Bronchial epithelial cell (primary cell): Measurements from ENCODE around the gene VSTM2L. TPM values are rescaled to one million over a fixed set of nuclear protein-coding genes. Genes with fewer than 3 reads are reported as not detected.

Experiments
- DNase-seq: peaks from one replicate; pipeline ENCODE4 v3.0.0-alpha.2; 2010; ENCODE audit warnings: low read depth
- FAIRE-seq: peaks from 2 replicates; lab custom pipeline; 2011; peaks lifted over from hg19 to GRCh38; lab: Jason Lieb, UNC
- H3K27me3 ChIP-seq: 2 replicates; pipeline ENCODE4 v1.5.1; 2011; ENCODE audit warnings: low read length; ENCODE audit not compliant: control insufficient read depth, insufficient read depth
- H3K36me3 ChIP-seq: 2 replicates; pipeline ENCODE4 v1.5.1; 2011; ENCODE audit warnings: low read length; ENCODE audit not compliant: control insufficient read depth, insufficient read depth
- H3K4me3 ChIP-seq: 2 replicates; pipeline ENCODE4 v1.5.1; 2011; ENCODE audit warnings: mild to moderate bottlenecking, low read depth, low read length, control low read depth
- total RNA-seq: library from RNA; depleted of rRNA; stranded (reverse); fragments of >200 nt; gene quantifications from 2 replicates; pipeline ENCODE4 v1.2.1, GENCODE V29; 2014
- TF ChIP-seq, protein P1 (sequence below): IDR thresholded peaks from 2 replicates; pipeline ENCODE4 v1.5.1; 2011; ENCODE audit warnings: mild to moderate bottlenecking, moderate library complexity, low read length, control low read depth, inconsistent platforms; ENCODE audit not compliant: insufficient read depth, severe bottlenecking

The VSTM2L gene
- total RNA-seq, 1 donor from 2014 or later: 5.0 TPM

DNA sequence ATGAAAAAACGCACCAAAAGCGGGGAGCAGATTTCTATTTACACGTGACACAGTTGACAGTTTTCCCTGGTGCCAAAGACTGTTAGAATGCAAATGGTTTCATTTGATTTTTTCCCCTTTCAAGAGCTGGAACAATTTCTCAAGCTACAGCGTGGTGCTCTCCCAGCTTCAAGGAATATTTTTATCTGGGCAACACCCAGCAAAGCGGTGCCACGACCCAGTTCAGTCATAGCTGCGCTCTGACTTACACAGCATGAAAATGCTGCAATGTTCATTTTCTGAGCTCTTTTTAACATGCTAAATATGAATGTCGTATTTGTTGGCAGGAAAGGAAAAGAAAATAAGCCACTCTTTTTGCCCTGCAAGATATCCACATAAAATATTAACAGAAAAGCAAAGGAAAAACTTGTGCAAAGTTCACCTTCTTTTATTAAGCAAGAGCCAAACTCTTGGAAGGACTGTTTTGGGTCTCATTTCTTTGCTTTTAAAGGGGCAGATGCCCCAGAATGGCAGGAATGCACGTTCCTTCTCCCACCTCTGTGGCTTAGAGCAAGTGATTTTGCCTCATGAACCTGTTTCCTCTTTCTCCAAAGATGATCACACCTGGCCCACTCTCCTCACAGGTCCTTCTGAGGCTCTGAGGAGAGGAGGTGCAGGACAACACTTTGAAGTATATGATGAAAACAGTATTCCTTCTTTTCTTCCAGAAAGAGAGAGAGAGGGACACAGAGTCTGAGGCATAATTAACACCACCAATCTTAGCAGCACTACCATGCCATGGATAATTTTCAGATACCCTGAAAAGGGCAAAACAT is 83.3 kb downstream of the VSTM2L start:
- TF ChIP-seq, protein P1, sequence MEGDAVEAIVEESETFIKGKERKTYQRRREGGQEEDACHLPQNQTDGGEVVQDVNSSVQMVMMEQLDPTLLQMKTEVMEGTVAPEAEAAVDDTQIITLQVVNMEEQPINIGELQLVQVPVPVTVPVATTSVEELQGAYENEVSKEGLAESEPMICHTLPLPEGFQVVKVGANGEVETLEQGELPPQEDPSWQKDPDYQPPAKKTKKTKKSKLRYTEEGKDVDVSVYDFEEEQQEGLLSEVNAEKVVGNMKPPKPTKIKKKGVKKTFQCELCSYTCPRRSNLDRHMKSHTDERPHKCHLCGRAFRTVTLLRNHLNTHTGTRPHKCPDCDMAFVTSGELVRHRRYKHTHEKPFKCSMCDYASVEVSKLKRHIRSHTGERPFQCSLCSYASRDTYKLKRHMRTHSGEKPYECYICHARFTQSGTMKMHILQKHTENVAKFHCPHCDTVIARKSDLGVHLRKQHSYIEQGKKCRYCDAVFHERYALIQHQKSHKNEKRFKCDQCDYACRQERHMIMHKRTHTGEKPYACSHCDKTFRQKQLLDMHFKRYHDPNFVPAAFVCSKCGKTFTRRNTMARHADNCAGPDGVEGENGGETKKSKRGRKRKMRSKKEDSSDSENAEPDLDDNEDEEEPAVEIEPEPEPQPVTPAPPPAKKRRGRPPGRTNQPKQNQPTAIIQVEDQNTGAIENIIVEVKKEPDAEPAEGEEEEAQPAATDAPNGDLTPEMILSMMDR: no peak
- FAIRE-seq (no peak), DNase-seq (no peak)
- H3K36me3 ChIP-seq: no peaks in the 10 kb centered on the region
- H3K27me3 ChIP-seq: no peaks in the 10 kb centered on the region
- H3K4me3 ChIP-seq: no peak overlapping the region

DNA sequence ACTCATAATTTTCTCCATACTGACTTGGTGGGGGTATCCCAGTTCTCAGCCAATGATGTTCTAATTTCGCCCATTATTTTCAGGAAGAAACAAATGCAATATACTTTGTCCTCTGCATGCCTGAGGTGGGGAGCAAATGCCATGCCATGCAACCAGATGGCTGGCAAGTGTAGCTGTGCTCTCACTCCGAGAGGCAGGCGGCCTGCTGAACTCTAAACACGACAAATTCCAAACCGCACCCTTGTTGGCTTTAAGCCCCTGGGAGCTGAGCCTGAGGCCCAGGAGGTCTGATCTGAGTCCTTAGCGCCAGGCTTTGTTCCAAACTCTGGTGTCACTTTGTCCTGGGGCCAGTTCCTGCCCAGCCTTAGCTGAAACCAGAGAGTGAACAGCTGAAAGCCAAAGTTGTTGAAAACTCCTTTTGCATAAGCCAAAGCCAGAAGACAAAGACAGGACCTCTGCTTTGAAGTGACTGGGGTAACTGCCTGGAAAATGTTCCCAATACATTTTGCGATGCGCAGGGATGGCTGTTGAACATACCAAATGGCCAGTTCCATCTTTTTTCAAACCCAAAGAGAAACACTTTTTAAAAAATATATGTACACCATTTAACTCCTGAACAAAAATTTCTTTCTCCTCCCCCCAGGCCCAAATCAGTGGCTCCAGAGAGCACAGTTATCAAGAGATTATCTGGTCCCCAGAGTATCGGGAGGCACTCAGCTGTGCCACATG is 84.1 kb downstream of the VSTM2L start:
- FAIRE-seq (no peak), DNase-seq (no peak)
- TF ChIP-seq, protein P1: no peak
- no peak overlapping the region for H3K4me3 ChIP-seq
- no peaks in the 10 kb centered on the region for H3K27me3 ChIP-seq
- no peaks in the 10 kb centered on the region for H3K36me3 ChIP-seq

DNA sequence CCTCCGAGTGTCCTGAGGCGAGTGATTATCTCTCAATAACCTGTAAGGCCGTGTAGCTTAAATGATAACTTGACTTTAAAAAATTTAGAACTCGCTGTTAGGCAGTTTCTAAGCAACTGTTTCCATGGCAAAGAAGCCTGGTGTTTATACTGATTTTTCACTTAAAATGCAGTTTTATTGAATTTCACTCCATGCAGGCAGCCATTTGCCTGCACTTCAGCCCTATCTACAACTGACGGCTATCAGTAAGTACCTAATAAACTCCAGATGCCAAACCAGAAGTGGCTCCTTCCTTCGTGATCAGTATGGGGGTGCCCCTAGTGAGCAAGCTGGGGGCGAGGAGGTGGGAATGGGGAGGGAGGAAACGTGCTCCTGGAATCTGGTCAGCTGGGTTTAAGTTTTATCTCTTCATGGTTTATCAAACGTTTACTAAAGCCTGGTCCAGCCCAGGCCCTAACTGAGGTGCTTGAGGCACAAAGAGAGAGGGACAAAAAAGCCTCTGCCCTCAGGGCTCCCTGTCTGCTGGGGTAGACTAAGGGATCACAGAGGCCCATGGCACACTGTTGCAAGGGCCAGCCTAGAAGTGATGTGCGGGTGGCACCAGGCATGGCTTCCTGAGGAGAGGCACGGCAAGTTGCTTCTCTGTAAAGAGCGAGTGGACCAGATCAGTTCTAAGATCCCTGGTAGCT is 84.8 kb downstream of the VSTM2L start:
- H3K4me3 ChIP-seq: no peak overlapping the region
- TF ChIP-seq, protein P1: no peak
- no peak for FAIRE-seq
- no peaks in the 10 kb centered on the region for H3K27me3 ChIP-seq
- no peaks in the 10 kb centered on the region for H3K36me3 ChIP-seq
- no peak for DNase-seq

DNA sequence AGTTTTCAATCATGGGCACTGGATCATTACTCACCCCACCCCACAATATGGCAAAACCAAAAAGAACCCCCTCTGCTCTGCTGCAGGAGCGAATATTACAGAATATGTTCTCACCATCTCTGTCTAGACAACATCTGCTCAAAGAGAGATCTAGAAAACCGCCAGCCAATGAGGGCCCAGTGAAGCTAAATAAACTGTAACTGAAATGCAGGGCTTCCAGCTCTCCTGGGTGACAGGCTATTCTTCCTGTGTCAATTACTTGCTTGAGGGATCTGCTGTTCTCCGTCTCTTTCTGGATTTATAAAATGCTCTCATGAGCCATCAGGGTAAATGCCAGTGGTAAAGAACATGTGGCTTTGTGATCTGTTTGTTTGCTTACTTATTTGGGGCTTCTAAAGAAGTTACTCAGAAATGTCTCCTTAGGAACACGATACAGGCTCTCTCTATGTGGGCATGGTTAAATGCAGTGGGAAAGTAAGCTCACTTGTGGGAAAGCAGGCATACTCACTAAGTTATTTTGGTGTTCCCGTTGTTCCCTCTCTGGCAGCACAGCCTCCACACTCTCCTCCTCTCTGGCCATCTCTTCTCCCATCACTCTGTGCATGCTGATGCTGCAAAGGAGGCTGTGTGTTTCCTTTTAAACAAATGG is 85.5 kb downstream of the VSTM2L start:
- FAIRE-seq: no peak
- no peak for DNase-seq
- TF ChIP-seq, protein P1: no peak
- H3K36me3 ChIP-seq: no peaks in the 10 kb centered on the region
- no peak overlapping the region for H3K4me3 ChIP-seq
- H3K27me3 ChIP-seq: no peaks in the 10 kb centered on the region

DNA sequence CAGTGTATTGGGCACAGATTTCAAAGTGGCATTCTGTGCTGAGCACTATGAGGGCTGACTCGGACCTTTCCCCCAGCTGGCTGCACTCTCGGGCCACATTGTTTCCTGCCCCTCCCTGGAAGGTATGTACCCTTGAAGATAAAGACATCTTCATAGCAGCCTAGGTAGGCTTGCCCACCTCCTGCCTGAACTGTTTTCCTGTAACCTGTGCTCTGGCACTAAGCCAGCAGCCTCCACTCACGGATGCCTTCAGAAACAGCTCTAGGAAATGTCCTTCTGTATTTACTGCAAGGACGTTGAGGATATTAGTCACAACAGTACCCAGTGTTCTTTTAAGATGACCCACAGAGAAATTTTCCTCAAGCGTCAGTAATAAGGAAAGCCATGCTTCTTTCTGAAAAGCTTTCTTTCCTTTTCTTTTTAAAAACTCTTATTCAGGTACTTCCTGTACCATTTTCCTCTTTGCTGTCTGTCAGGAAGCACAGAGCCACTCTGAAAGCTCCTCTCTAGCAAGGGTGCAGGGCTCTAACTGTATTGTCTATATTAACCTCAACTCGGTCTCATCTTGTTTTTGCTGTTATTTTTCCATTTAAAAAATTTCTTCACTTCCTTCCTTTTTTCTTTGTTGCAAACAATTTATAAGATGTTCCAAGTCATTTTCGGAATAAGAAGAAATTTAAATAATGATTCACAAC is 86.8 kb downstream of the VSTM2L start:
- Histone ChIP-seq H3K4me3 (no peak overlapping the region), H3K27me3 (no peaks in the 10 kb centered on the region), H3K36me3 (peaks cover 3% of the 10 kb centered on the region)
- no peak for FAIRE-seq
- TF ChIP-seq, protein P1: no peak
- peak; percentile 63 for DNase-seq
